SJSA1 (cell line): Measurements from ENCODE around the gene ACTL6B. TPM values are rescaled to one million over a fixed set of nuclear protein-coding genes. Genes with fewer than 3 reads are reported as not detected.

Experiments used
- DNase-seq, 2 experiments: peaks; one replicate each; pipeline ENCODE4 v3.0.0-alpha.2; 2015 to 2020; ENCODE audit warnings: low spot score in 2 of 2, low read depth in 1 of 2
- H3K27ac ChIP-seq: fragments of 250-450 bp; sonication (Bioruptor Pico); 2 replicates; pipeline ENCODE4 v1.5.1; 2020; ENCODE audit warnings: mild to moderate bottlenecking, moderate library complexity
- H3K27me3 ChIP-seq: fragments of 250-450 bp; sonication (Bioruptor Pico); replicated peaks from 2 replicates; pipeline ENCODE4 v1.5.1; 2020; ENCODE audit warnings: mild to moderate bottlenecking, moderate library complexity
- H3K36me3 ChIP-seq: fragments of 250-450 bp; sonication (Bioruptor Pico); 2 replicates; pipeline ENCODE4 v1.5.1; 2020; ENCODE audit warnings: mild to moderate bottlenecking
- H3K4me1 ChIP-seq: fragments of 250-450 bp; sonication (Bioruptor Pico); replicated peaks from 2 replicates; pipeline ENCODE4 v1.6.1; 2021; ENCODE audit warnings: mild to moderate bottlenecking
- H3K4me3 ChIP-seq: fragments of 250-450 bp; sonication (Bioruptor Pico); 2 replicates; pipeline ENCODE4 v1.5.1; 2020; ENCODE audit warnings: mild to moderate bottlenecking
- H3K9me3 ChIP-seq: fragments of 250-450 bp; sonication (Bioruptor Pico); replicated peaks from 2 replicates; pipeline ENCODE4 v1.5.1; 2020; ENCODE audit warnings: mild to moderate bottlenecking
- total RNA-seq: library from RNA; depleted of rRNA; stranded (reverse); fragments of >200 nt; shearing (Covaris generic); gene quantifications from 2 replicates; pipeline ENCODE4 v1.2.3, GENCODE V29; 2014

Gene ACTL6B
- total RNA-seq, 1 experiment from 2014 or later = not detected

GRCh38 chr7:100679927-100680575 is 23.8 kb upstream of the ACTL6B start:
- no peak overlapping the region for H3K27ac ChIP-seq
- 0 out of 2 replicates have a peak, but pooled peaks cover 13% of the 10 kb centered on the region for H3K4me1 ChIP-seq
- H3K36me3 ChIP-seq = peaks cover 83% of the 10 kb centered on the region
- H3K27me3 ChIP-seq = no peaks in the 10 kb centered on the region
- H3K4me3 ChIP-seq = no peak overlapping the region
- no peak for DNase-seq
- no peaks in the 10 kb centered on the region for H3K9me3 ChIP-seq

DNA sequence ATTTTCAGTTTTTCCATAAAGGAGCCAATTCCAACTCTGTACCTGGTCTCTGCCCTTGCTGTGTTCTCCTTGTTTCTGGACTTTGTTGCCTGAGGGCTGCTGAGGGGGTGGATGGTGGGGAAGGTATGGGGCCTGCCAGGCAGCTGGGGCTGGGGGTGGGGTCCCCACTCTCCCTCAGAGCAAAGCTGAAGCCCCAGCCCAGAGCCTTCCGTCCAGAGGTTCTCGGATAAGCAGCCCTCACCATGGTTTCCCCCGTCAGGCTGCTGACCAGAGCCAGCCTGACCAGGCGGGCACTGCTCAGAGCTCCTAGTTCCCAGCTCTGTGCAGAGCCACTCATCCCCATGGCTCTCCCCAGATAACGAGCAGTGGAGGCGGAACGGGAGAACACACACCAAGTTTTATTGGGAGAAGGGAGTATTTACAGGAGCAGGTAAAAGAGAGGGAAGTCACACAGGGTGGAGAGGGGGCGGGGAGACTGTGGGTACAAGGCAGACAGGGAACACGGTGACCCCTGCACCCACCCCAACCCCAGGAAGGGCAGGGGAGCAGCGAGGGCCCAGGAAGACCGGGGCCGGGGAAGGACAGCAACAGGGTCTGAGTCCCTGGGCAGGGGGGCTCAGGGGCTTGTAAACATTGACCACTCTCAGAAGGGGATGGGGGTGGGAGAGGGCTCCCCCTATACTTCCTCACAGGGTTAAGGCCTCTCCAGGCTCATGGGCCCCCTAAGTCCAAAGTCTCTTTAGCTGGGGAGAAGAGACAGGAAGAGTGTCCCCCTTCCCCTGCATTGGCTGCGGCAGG is 23.1 kb upstream of the ACTL6B start:
- 0 out of 2 replicates have a peak, but pooled peaks cover 13% of the 10 kb centered on the region for H3K4me1 ChIP-seq
- no peak overlapping the region for H3K4me3 ChIP-seq
- no peak for DNase-seq
- H3K27me3 ChIP-seq = no peaks in the 10 kb centered on the region
- no peaks in the 10 kb centered on the region for H3K9me3 ChIP-seq
- no peak overlapping the region for H3K27ac ChIP-seq
- peaks cover 81% of the 10 kb centered on the region for H3K36me3 ChIP-seq

DNA sequence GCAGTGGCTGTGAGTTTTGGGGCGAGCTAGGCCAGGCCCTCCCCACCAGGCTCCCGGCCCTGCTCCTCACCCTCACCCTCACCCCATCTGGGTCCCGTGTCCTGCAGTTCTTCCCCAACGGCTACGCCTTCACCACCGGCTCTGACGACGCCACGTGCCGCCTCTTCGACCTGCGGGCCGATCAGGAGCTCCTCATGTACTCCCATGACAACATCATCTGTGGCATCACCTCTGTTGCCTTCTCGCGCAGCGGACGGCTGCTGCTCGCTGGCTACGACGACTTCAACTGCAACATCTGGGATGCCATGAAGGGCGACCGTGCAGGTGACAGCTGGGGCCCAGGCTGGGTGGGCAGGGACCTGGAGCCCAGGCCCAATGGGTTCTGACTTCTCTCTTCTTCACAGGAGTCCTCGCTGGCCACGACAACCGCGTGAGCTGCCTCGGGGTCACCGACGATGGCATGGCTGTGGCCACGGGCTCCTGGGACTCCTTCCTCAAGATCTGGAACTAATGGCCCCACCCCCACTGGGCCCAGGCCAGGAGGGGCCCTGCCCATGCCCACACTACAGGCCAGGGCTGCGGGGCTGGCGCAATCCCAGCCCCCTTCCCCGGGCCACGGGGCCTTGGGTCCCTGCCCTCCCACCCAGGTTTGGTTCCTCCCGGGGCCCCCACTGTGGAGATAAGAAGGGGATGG is 22.2 kb upstream of the ACTL6B start:
- no peak overlapping the region for H3K27ac ChIP-seq
- peak in 1 of 2 experiments; percentile 46 for DNase-seq
- H3K27me3 ChIP-seq = no peaks in the 10 kb centered on the region
- H3K4me1 ChIP-seq = 0 out of 2 replicates have a peak, but pooled peaks cover 13% of the 10 kb centered on the region
- H3K36me3 ChIP-seq = peaks cover 75% of the 10 kb centered on the region
- H3K4me3 ChIP-seq = no peak overlapping the region
- no peaks in the 10 kb centered on the region for H3K9me3 ChIP-seq

DNA sequence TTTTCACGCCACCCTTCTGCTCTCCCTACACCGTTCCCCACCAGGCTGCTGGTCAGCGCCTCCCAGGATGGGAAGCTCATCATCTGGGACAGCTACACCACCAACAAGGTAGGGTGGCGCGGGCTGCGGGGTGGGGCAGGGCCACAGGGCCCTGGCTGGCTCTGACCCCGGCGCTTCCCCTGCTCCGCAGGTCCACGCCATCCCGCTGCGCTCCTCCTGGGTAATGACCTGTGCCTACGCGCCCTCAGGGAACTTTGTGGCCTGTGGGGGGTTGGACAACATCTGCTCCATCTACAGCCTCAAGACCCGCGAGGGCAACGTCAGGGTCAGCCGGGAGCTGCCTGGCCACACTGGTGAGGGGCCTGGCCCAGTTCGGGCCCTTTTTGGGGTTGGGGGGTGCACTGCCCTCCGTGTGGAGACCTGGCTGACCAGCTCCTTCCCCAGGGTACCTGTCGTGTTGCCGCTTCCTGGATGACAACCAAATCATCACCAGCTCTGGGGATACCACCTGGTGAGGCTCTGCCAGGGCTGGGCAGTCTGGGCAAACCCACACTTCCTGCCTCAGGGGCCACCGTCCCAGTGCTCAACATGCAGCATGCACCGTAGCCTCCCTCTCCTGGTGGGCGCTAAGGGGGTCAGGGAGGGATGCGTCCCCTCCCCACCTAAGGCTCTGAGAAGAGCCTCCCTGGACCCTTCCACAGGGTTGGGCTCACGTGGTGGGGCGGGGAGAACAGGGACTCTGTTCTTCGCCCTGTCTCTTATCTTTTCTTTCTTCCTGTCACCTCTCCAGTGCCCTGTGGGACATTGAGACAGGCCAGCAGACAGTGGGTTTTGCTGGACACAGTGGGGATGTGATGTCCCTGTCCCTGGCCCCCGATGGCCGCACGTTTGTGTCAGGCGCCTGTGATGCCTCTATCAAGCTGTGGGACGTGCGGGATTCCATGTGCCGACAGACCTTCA is 21.3 kb upstream of the ACTL6B start:
- no peak overlapping the region for H3K27ac ChIP-seq
- DNase-seq = peak in 1 of 2 experiments; percentile 40
- H3K27me3 ChIP-seq = no peaks in the 10 kb centered on the region
- H3K9me3 ChIP-seq = no peaks in the 10 kb centered on the region
- H3K36me3 ChIP-seq = peaks cover 66% of the 10 kb centered on the region
- no peak overlapping the region for H3K4me3 ChIP-seq
- H3K4me1 ChIP-seq = peaks cover 17% of the 10 kb centered on the region; the same call in 1 of the 2 replicates

GRCh38 chr7:100676501-100677306 is 20.5 kb upstream of the ACTL6B start:
- DNase-seq = no peak
- no peak overlapping the region; the same call in 1 of the 2 replicates for H3K4me3 ChIP-seq
- no peaks in the 10 kb centered on the region for H3K27me3 ChIP-seq
- peaks cover 57% of the 10 kb centered on the region for H3K36me3 ChIP-seq
- peaks cover 12% of the 10 kb centered on the region; the same call in 1 of the 2 replicates for H3K4me1 ChIP-seq
- H3K27ac ChIP-seq = no peak overlapping the region
- no peaks in the 10 kb centered on the region for H3K9me3 ChIP-seq

- H3K9me3 ChIP-seq = no peaks in the 10 kb centered on the region
- H3K36me3 ChIP-seq = peaks cover 50% of the 10 kb centered on the region
- peak overlapping the region; percentile 22; the same call in 1 of the 2 replicates for H3K27ac ChIP-seq
- H3K27me3 ChIP-seq = no peaks in the 10 kb centered on the region
- DNase-seq = peak; percentile 68 to 78
- peak overlapping the region; percentile 91 for H3K4me3 ChIP-seq
- H3K4me1 ChIP-seq = peaks cover 12% of the 10 kb centered on the region; the same call in 1 of the 2 replicates
Measured at GRCh38 chr7:100675581-100676350, 19.5 kb upstream of the ACTL6B start.

- Histone ChIP-seq H3K27ac (no peak overlapping the region), H3K4me1 (peaks cover 12% of the 10 kb centered on the region; the same call in 1 of the 2 replicates), H3K9me3 (no peaks in the 10 kb centered on the region), H3K4me3 (peak overlapping the region; percentile 91), H3K27me3 (no peaks in the 10 kb centered on the region), H3K36me3 (peaks cover 44% of the 10 kb centered on the region)
- peak in 1 of 2 experiments; percentile 46 for DNase-seq
Measured at GRCh38 chr7:100675105-100675451, 18.8 kb upstream of the ACTL6B start.

DNA sequence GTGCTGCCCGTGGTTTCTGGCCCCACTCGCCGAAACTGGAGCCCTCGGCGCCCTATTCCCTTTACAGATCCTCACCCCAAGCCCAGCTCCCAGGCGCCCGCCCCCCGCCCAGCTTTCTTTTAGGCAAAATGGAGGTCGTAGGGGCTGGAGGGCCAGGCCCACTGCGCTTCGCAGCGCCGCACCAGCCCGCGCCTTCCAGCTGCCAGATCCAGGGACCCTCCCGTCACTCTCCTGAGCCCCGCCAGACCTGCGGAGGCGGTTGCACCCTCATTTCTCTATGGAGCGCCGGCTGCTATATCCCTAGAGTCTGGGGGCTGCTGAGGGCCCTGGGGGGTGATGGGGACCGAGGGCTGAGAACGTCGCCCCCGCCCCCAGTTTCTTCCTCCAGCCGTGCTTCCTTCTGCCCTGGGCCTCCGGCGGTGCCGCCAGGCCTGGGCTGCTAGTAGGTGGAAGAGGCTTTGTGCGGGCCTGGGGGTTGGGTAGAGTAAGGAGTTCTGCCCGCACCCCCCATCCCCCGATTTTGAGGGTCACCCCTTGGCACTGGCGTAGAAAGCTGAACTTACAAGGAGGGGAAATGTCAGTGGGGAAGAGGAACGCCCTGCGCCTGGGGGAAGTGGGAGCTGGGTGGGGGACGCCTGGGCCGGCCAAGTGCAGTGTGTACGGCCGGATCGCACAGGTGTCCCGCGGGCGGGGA is 18.3 kb upstream of the ACTL6B start:
- Histone ChIP-seq H3K27ac (no peak overlapping the region), H3K4me3 (peak overlapping the region; percentile 91), H3K4me1 (peaks cover 12% of the 10 kb centered on the region; the same call in 1 of the 2 replicates), H3K36me3 (peaks cover 40% of the 10 kb centered on the region), H3K27me3 (no peaks in the 10 kb centered on the region), H3K9me3 (no peaks in the 10 kb centered on the region)
- peak; percentile 45 to 49 for DNase-seq

GRCh38 chr7:100673942-100674410 is 17.7 kb upstream of the ACTL6B start:
- no peaks in the 10 kb centered on the region for H3K9me3 ChIP-seq
- peak in 1 of 2 experiments; percentile 50 for DNase-seq
- peaks cover 34% of the 10 kb centered on the region for H3K36me3 ChIP-seq
- no peaks in the 10 kb centered on the region for H3K27me3 ChIP-seq
- peak overlapping the region; percentile 91 for H3K4me3 ChIP-seq
- H3K27ac ChIP-seq = peak overlapping the region; percentile 96
- H3K4me1 ChIP-seq = peaks cover 12% of the 10 kb centered on the region; the same call in 1 of the 2 replicates

GRCh38 chr7:100673302-100673941 is 17.2 kb upstream of the ACTL6B start, which contains the start of gene GNB2:
Gene GNB2, plus strand, starts transcription at chr7:100673740. Its CDS starts 2,526 bp downstream, at chr7:100676266.
- DNase-seq = peak; percentile 99 to 100
- H3K36me3 ChIP-seq = peaks cover 28% of the 10 kb centered on the region
- H3K27ac ChIP-seq = peak within 1 kb of the TSS; percentile 96
- H3K4me3 ChIP-seq = peak within 1 kb of the TSS; percentile 91
- H3K27me3 ChIP-seq = no peaks in the 10 kb centered on the region
- no peaks in the 10 kb centered on the region for H3K9me3 ChIP-seq
- peaks cover 12% of the 10 kb centered on the region; the same call in 1 of the 2 replicates for H3K4me1 ChIP-seq
